GM23338 (cell line): Measurements from ENCODE around the gene CCDC63. TPM values are rescaled to one million over a fixed set of nuclear protein-coding genes. Genes with fewer than 3 reads are reported as not detected.

Source experiments
- ATAC-seq: fragments of 200-7000 bp; cut with Tn5 transposase; 3 replicates; pipeline ENCODE4 v1.9.1; 2020
- DNase-seq: peaks from one replicate; pipeline ENCODE4 v3.0.0-alpha.2; 2015; ENCODE audit warnings: low spot score
- H2AFZ ChIP-seq: fragments of 200-600 bp; sonication (generic); 2 replicates; pipeline ENCODE4 v1.8.0; 2016; ENCODE audit warnings: antibody characterized with exemption, mild to moderate bottlenecking, moderate library complexity
- H3F3A ChIP-seq: fragments of 200-600 bp; sonication (generic); replicated peaks from 2 replicates; pipeline ENCODE4 v1.8.0; 2017; ENCODE audit warnings: antibody characterized with exemption, mixed run types, low read depth
- H3K27ac ChIP-seq: fragments of 200-600 bp; sonication (generic); 2 replicates; pipeline ENCODE4 v1.6.1; 2016; ENCODE audit warnings: low read depth
- H3K27me3 ChIP-seq: fragments of 200-600 bp; sonication (generic); 2 replicates; pipeline ENCODE4 v1.8.0; 2016; ENCODE audit warnings: mild to moderate bottlenecking, mixed run types, moderate library complexity; ENCODE audit not compliant: insufficient read depth
- H3K36me3 ChIP-seq: fragments of 200-600 bp; sonication (generic); 2 replicates; pipeline ENCODE4 v1.8.0; 2016; ENCODE audit warnings: mild to moderate bottlenecking; ENCODE audit not compliant: insufficient read depth
- H3K4me1 ChIP-seq: fragments of 200-600 bp; sonication (generic); 2 replicates; pipeline ENCODE4 v1.8.0; 2016; ENCODE audit warnings: mild to moderate bottlenecking, moderate library complexity; ENCODE audit not compliant: insufficient read depth
- H3K4me2 ChIP-seq: fragments of 200-600 bp; sonication (generic); 2 replicates; pipeline ENCODE4 v1.7.1; 2017; ENCODE audit warnings: mixed run types
- H3K4me3 ChIP-seq: fragments of 200-600 bp; sonication (generic); 2 replicates; pipeline ENCODE4 v1.6.1; 2016; ENCODE audit warnings: mixed run types
- H3K79me2 ChIP-seq: fragments of 200-600 bp; sonication (generic); replicated peaks from 2 replicates; pipeline ENCODE4 v1.8.0; 2017; ENCODE audit warnings: mild to moderate bottlenecking; ENCODE audit not compliant: insufficient read depth
- H3K9me2 ChIP-seq: fragments of 200-600 bp; sonication (generic); 2 replicates; pipeline ENCODE4 v1.8.0; 2017; ENCODE audit not compliant: insufficient read depth
- H4K20me1 ChIP-seq: fragments of 200-600 bp; sonication (generic); replicated peaks from 2 replicates; pipeline ENCODE4 v1.8.0; 2017; ENCODE audit warnings: mild to moderate bottlenecking; ENCODE audit not compliant: insufficient read depth
- H3K27ac Mint-ChIP-seq: 2 replicates; pipeline ENCODE4 v1.8.0; 2020; ENCODE audit warnings: inconsistent platforms, mild to moderate bottlenecking, moderate library complexity, mixed read lengths
- H3K27me3 Mint-ChIP-seq: 3 replicates; pipeline ENCODE4 v1.8.0; 2022; ENCODE audit warnings: low read depth, mild to moderate bottlenecking, moderate library complexity, mixed read lengths, inconsistent platforms; ENCODE audit not compliant: insufficient read depth, poor library complexity
- H3K36me3 Mint-ChIP-seq: 3 replicates; pipeline ENCODE4 v1.8.0; 2021; ENCODE audit warnings: low read depth, mild to moderate bottlenecking, inconsistent platforms, moderate library complexity, mixed read lengths
- H3K4me1 Mint-ChIP-seq: 3 replicates; pipeline ENCODE4 v1.8.0; 2020; ENCODE audit warnings: mild to moderate bottlenecking, inconsistent platforms, mixed read lengths
- H3K4me3 Mint-ChIP-seq: 3 replicates; pipeline ENCODE4 v1.8.0; 2021; ENCODE audit warnings: moderate library complexity, mild to moderate bottlenecking, inconsistent platforms, mixed read lengths
- H3K9me3 Mint-ChIP-seq: 3 replicates; pipeline ENCODE4 v1.8.0; 2020; ENCODE audit warnings: moderate library complexity, mild to moderate bottlenecking, inconsistent platforms, mixed read lengths
- CREB1 ChIP-seq: fragments of 250-450 bp; sonication (Bioruptor Pico); IDR thresholded peaks from 2 replicates; pipeline ENCODE4 v1.5.0; 2020; ENCODE audit warnings: low read depth, mild to moderate bottlenecking, moderate library complexity
- CTCF ChIP-seq, 2 experiments: fragments of 200-600 bp in 1 of 2; sonication (generic) in 1 of 2; conservative IDR thresholded peaks; 2 replicates each; pipeline versions ENCODE4 v1.5.1 to v1.6.1; 2016 to 2017; ENCODE audit warnings: antibody characterized with exemption in 2 of 2, low read depth in 2 of 2, mild to moderate bottlenecking in 2 of 2, moderate library complexity in 1 of 2
- EZH2 ChIP-seq: fragments of 200-600 bp; sonication (generic); IDR thresholded peaks from one replicate; pipeline ENCODE4 v1.8.0; 2017; ENCODE audit warnings: antibody characterized with exemption, mild to moderate bottlenecking, low read depth; ENCODE audit not compliant: unreplicated experiment
- EZH2phosphoT487 ChIP-seq: fragments of 200-600 bp; sonication (generic); IDR thresholded peaks from one replicate; pipeline ENCODE4 v1.8.1; 2018; ENCODE audit warnings: antibody characterized with exemption; ENCODE audit not compliant: unreplicated experiment
- JUNB ChIP-seq: IDR thresholded peaks from one replicate; pipeline ENCODE4 v1.6.1; 2016; ENCODE audit warnings: antibody characterized with exemption; ENCODE audit not compliant: unreplicated experiment
- NANOG ChIP-seq: IDR thresholded peaks from 2 replicates; pipeline ENCODE4 v1.6.1; 2016; ENCODE audit warnings: antibody characterized with exemption, borderline replicate concordance
- POLR2AphosphoS5 ChIP-seq: IDR thresholded peaks from 2 replicates; pipeline ENCODE4 v1.6.1; 2016; ENCODE audit warnings: antibody characterized with exemption, low read depth
- REST ChIP-seq: IDR thresholded peaks from one replicate; pipeline ENCODE4 v1.6.1; 2018; ENCODE audit warnings: antibody characterized with exemption; ENCODE audit not compliant: unreplicated experiment
- STAT1 ChIP-seq: IDR thresholded peaks from one replicate; pipeline ENCODE4 v1.6.1; 2016; ENCODE audit warnings: antibody characterized with exemption; ENCODE audit not compliant: unreplicated experiment
- ZNF114 ChIP-seq: fragments of 250-450 bp; sonication (Bioruptor Pico); IDR thresholded peaks from 2 replicates; pipeline ENCODE4 v1.5.0; 2020; ENCODE audit warnings: mild to moderate bottlenecking, moderate library complexity
- ZNF331 ChIP-seq: fragments of 250-450 bp; sonication (Bioruptor Pico); IDR thresholded peaks from 2 replicates; pipeline ENCODE4 v1.5.0; 2020; ENCODE audit warnings: low read depth, mild to moderate bottlenecking, moderate library complexity
- ZNF462 ChIP-seq: fragments of 250-450 bp; sonication (Bioruptor Pico); IDR thresholded peaks from 2 replicates; pipeline ENCODE4 v1.5.0; 2020; ENCODE audit warnings: mild to moderate bottlenecking, moderate library complexity
- polyA plus RNA-seq: library from polyadenylated mRNA; unstranded; fragments of >200 nt; fragmentation: Nextera tagmentation; extraction: Ambion mirVana; gene quantifications from 2 replicates; pipeline ENCODE4 v1.2.1, GENCODE V29; 2016
- total RNA-seq: library from RNA; depleted of rRNA; stranded (reverse); fragments of >200 nt; shearing (Covaris generic); gene quantifications from 2 replicates; pipeline ENCODE4 v1.2.3, GENCODE V29; 2014
- TF ChIP-seq, protein P1 (sequence below): IDR thresholded peaks from 2 replicates; pipeline ENCODE4 v1.6.1; 2016; ENCODE audit warnings: antibody characterized with exemption

The CCDC63 gene
- total and polyA plus RNA-seq, 2 experiments from 2014 or later: 1.8 TPM; not detected in 1

DNA sequence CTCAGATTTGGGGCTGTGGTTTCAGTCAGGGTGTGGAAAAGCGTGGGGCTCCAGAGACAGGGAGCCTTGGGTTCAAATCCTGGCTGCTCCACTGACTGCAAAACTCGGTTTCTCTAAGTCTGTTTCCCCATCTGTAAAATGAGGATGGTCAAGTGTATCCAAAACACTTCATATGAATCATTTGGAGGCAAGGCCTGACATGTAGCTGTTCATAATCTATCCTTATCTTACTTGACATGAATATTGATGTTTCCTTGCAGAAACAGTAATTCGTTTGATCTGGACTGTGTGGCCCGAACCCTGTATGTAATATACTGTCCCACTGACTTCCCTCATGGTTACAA is 1.5 kb upstream of the CCDC63 start:
- no peaks in the 10 kb centered on the region for H3K36me3 ChIP-seq
- no peak for ATAC-seq
- Mint-ChIP-seq H3K27me3 (peaks cover 15% of the 10 kb centered on the region), H3K9me3 (no peaks in the 10 kb centered on the region), H3K36me3 (no peaks in the 10 kb centered on the region), H3K27ac (no peak overlapping the region), H3K4me3 (no peak overlapping the region), H3K4me1 (peaks cover 16% of the 10 kb centered on the region)
- no peaks in the 10 kb centered on the region for H3F3A ChIP-seq
- H3K27me3 ChIP-seq: no peaks in the 10 kb centered on the region
- H2AFZ ChIP-seq: no peak overlapping the region; the same call in 1 of the 2 replicates
- TF ChIP-seq POLR2AphosphoS5: no peak
- TF ChIP-seq EZH2phosphoT487: no peak
- TF ChIP-seq CTCF (conservative IDR thresholded peaks at IDR 0.05; ENCODE audit: low read depth in 2 of 2): no peak
- no peak for TF ChIP-seq NANOG
- TF ChIP-seq ZNF462 (CRISPR knock-in tag): no peak
- TF ChIP-seq ZNF114 (CRISPR knock-in tag): no peak
- no peak for TF ChIP-seq STAT1
- TF ChIP-seq, protein P1, sequence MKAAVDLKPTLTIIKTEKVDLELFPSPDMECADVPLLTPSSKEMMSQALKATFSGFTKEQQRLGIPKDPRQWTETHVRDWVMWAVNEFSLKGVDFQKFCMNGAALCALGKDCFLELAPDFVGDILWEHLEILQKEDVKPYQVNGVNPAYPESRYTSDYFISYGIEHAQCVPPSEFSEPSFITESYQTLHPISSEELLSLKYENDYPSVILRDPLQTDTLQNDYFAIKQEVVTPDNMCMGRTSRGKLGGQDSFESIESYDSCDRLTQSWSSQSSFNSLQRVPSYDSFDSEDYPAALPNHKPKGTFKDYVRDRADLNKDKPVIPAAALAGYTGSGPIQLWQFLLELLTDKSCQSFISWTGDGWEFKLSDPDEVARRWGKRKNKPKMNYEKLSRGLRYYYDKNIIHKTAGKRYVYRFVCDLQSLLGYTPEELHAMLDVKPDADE: no peak
- TF ChIP-seq REST: no peak
- TF ChIP-seq JUNB: no peak
- no peak for TF ChIP-seq ZNF331 (CRISPR knock-in tag)
- TF ChIP-seq CREB1 (CRISPR knock-in tag): no peak
- no peak for TF ChIP-seq EZH2
- H3K4me3 ChIP-seq: no peak overlapping the region
- no peak for DNase-seq
- H4K20me1 ChIP-seq: no peaks in the 10 kb centered on the region
- no peaks in the 10 kb centered on the region for H3K79me2 ChIP-seq
- H3K4me1 ChIP-seq: peaks cover 6% of the 10 kb centered on the region; the same call in 1 of the 2 replicates
- H3K9me2 ChIP-seq: no peaks in the 10 kb centered on the region
- no peak overlapping the region for H3K27ac ChIP-seq
- no peak overlapping the region for H3K4me2 ChIP-seq
